ENCODE data around the gene GNAL. TPM values are rescaled to one million over a fixed set of nuclear protein-coding genes. Genes with fewer than 3 reads are reported as not detected.

The GNAL gene
- total and polyA plus RNA-seq, 5 donors, result 3.5 to 9.4 (median 7.8) TPM

DNA sequence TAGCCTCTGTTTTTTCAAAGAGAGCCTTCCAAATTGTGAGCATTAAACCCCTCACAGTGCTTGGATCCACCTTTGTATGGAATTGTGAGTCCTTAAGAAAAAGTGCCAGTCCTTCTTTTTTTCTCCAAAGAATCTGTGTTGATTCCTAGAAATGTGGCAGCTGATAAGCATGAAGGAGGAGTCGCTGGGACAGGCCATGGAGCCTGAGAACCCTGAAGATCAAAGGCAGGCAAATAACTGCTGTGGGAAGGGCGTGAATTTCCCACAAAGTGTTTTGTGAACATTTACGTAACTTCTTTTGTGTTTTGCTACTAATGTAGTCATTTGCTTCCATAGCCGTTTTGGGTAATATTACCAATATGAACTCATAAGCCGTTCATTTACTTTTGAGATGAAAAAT lies 134.5 kb downstream of the GNAL start:
- DNase-seq (no peak), ATAC-seq (no peak)
- intact Hi-C loops (cut with DNase I), result no loop called here
- no peaks in the 10 kb centered on the region for H3K27me3 ChIP-seq (ENCODE audit: control insufficient read depth, insufficient read depth)
- no peak overlapping the region for H3K4me3 ChIP-seq (ENCODE audit: low read length)
- H3K27ac ChIP-seq (ENCODE audit: low read length), result no peak overlapping the region
- WGBS, result 62% methylated on average over 5 of the region's 5 CpGs
- no peaks in the 10 kb centered on the region for H3K4me1 ChIP-seq (ENCODE audit: control insufficient read depth, insufficient read depth, low read length)
- no peaks in the 10 kb centered on the region for H3K9me3 ChIP-seq (ENCODE audit: control insufficient read depth, low read length)

- no peak overlapping the region for H3K27ac ChIP-seq (ENCODE audit: low read length)
- DNase-seq (no peak), ATAC-seq (no peak)
- WGBS, result 84% methylated on average over 12 of the region's 12 CpGs
- H3K4me3 ChIP-seq (ENCODE audit: low read length), result no peak overlapping the region
- H3K4me1 ChIP-seq (ENCODE audit: control insufficient read depth, insufficient read depth, low read length), result no peaks in the 10 kb centered on the region
- H3K27me3 ChIP-seq (ENCODE audit: control insufficient read depth, insufficient read depth), result no peaks in the 10 kb centered on the region
- H3K9me3 ChIP-seq (ENCODE audit: control insufficient read depth, low read length), result no peaks in the 10 kb centered on the region
- intact Hi-C loops (cut with DNase I), result no loop called here
Observed at GRCh38 chr18:11826836-11827235, 137.8 kb downstream of the GNAL start.

GRCh38 chr18:11828786-11829432 lies 139.8 kb downstream of the GNAL start:
- intact Hi-C loops (cut with DNase I), result no loop called here

DNA sequence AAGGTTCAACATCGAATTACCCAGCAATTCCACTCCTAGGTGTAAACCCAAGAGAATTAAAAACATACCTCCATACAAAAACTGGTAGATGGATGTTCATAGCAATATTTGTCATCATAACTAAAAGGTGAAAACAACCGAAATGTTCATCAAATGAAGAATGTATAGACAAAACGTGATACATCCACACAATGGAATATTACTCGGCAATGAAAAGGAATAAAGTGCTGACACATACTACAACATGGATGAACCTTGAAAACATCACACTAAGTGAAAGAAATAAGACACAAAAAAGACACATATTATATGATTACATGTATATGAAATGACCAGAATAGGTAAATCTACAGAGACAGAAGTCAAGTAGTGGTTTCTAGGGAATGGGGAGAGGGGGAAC lies 141.5 kb downstream of the GNAL start:
- H3K27ac ChIP-seq (ENCODE audit: low read length), result no peak overlapping the region
- intact Hi-C loops (cut with DNase I), result no loop called here
- DNase-seq (no peak), ATAC-seq (no peak)
- WGBS, result 92% methylated on average over 4 of the region's 4 CpGs
- no peak overlapping the region for H3K4me3 ChIP-seq (ENCODE audit: low read length)
- no peaks in the 10 kb centered on the region for H3K27me3 ChIP-seq (ENCODE audit: control insufficient read depth, insufficient read depth)
- H3K4me1 ChIP-seq (ENCODE audit: control insufficient read depth, insufficient read depth, low read length), result no peaks in the 10 kb centered on the region
- H3K9me3 ChIP-seq (ENCODE audit: control insufficient read depth, low read length), result no peaks in the 10 kb centered on the region

More at GRCh38 chr18:11828786-11829432, 139.8 kb downstream of the GNAL start:
- no peak for ATAC-seq
- WGBS, result 56% methylated on average over 6 of the region's 6 CpGs
- Histone ChIP-seq H3K27me3 (ENCODE audit: control insufficient read depth, insufficient read depth) (no peaks in the 10 kb centered on the region), H3K4me1 (ENCODE audit: control insufficient read depth, insufficient read depth, low read length) (no peaks in the 10 kb centered on the region), H3K27ac (ENCODE audit: low read length) (no peak overlapping the region), H3K9me3 (ENCODE audit: control insufficient read depth, low read length) (no peaks in the 10 kb centered on the region), H3K4me3 (ENCODE audit: low read length) (no peak overlapping the region)
- DNase-seq, result no peak

- no peaks in the 10 kb centered on the region for H3K4me1 ChIP-seq (ENCODE audit: control insufficient read depth, insufficient read depth, low read length)
- ATAC-seq (no peak), DNase-seq (no peak)
- WGBS, result 78% methylated on average over 3 of the region's 3 CpGs
- H3K27me3 ChIP-seq (ENCODE audit: control insufficient read depth, insufficient read depth), result no peaks in the 10 kb centered on the region
- intact Hi-C loops (cut with DNase I), result no loop called here
- no peaks in the 10 kb centered on the region for H3K9me3 ChIP-seq (ENCODE audit: control insufficient read depth, low read length)
- H3K4me3 ChIP-seq (ENCODE audit: low read length), result no peak overlapping the region
- no peak overlapping the region for H3K27ac ChIP-seq (ENCODE audit: low read length)
Observed at GRCh38 chr18:11831921-11832320, 142.9 kb downstream of the GNAL start.

DNA sequence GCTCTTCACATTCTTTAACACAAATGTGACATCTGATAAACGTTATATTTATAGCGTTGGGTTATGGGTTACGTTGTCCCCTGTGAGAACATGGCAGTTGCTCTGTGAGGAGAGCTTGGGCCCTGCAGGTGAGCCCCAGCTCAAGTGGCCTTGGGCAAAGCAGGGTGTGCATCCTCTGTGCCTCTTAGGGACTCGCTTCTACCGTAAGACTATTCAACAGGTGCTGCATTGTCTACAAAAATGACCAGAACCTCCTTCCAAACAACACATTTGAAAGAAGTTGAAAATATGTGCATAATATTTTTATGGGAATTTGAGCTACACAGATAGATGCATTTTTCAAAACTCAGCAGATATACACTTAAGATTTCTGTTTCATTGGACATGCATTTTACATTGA lies 145.7 kb downstream of the GNAL start:
- no peak for ATAC-seq
- intact Hi-C loops (cut with DNase I), result no loop called here
- Histone ChIP-seq H3K4me3 (ENCODE audit: low read length) (no peak overlapping the region), H3K9me3 (ENCODE audit: control insufficient read depth, low read length) (no peaks in the 10 kb centered on the region), H3K27me3 (ENCODE audit: control insufficient read depth, insufficient read depth) (no peaks in the 10 kb centered on the region), H3K27ac (ENCODE audit: low read length) (no peak overlapping the region), H3K4me1 (ENCODE audit: control insufficient read depth, insufficient read depth, low read length) (no peaks in the 10 kb centered on the region)
- WGBS, result 74% methylated on average over 5 of the region's 5 CpGs
- no peak for DNase-seq

DNA sequence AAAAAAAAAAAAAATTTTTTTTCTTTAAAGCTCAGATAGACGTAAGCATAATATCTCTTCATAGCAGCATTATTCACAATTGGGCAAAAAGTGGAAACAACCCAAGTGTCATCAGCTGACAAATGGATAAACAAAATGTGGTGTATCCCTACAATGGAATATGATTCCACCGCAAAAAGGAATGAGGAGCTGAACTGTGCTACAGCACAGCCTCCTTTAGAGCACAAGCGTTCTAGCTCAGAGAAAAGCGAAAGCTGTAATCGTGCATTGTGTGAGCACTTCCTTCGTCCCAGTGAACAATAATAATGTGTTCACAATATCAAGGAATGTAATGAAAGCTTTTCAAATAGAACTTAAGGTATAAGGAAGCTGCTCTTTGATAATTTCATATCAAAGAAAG lies 150.5 kb downstream of the GNAL start:
- H3K4me1 ChIP-seq (ENCODE audit: control insufficient read depth, insufficient read depth, low read length), result no peaks in the 10 kb centered on the region
- H3K4me3 ChIP-seq (ENCODE audit: low read length), result no peak overlapping the region
- H3K9me3 ChIP-seq (ENCODE audit: control insufficient read depth, low read length), result no peaks in the 10 kb centered on the region
- WGBS, result 70% methylated on average over 6 of the region's 6 CpGs
- H3K27ac ChIP-seq (ENCODE audit: low read length), result no peak overlapping the region
- intact Hi-C loops (cut with DNase I), result no loop called here
- ATAC-seq (no peak), DNase-seq (no peak)
- H3K27me3 ChIP-seq (ENCODE audit: control insufficient read depth, insufficient read depth), result no peaks in the 10 kb centered on the region

- WGBS, result 38% methylated on average over 6 of the region's 6 CpGs
Observed at GRCh38 chr18:11840493-11840892, 151.4 kb downstream of the GNAL start.

DNA sequence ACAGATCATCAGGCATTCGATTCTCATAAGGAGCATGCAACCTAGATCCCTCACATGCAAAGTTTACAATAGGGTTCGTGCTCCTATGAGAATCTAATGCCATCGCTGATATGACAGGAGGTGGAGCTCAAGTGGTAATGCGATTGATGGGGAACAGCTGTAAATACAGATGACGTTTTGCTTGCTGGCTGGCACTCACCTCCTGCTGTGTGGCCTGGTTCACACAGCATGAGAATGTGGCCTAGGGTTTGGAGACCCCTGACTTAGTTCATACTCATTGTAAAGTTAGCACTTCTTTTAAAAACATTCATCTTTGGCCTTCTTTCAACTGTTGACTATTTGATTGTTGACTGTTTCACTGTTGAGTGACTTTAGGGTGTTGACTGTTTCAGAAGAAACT lies 153.5 kb downstream of the GNAL start:
- WGBS, result 73% methylated on average over 5 of the region's 5 CpGs
- ATAC-seq, result no peak
- no peak for DNase-seq
- intact Hi-C loops (cut with DNase I), result no loop called here
- H3K4me3 ChIP-seq (ENCODE audit: low read length), result no peak overlapping the region
- H3K4me1 ChIP-seq (ENCODE audit: control insufficient read depth, insufficient read depth, low read length), result no peaks in the 10 kb centered on the region
- no peaks in the 10 kb centered on the region for H3K27me3 ChIP-seq (ENCODE audit: control insufficient read depth, insufficient read depth)
- no peaks in the 10 kb centered on the region for H3K9me3 ChIP-seq (ENCODE audit: control insufficient read depth, low read length)
- H3K27ac ChIP-seq (ENCODE audit: low read length), result no peak overlapping the region

More at GRCh38 chr18:11840493-11840892, 151.4 kb downstream of the GNAL start:
- Histone ChIP-seq H3K27me3 (ENCODE audit: control insufficient read depth, insufficient read depth) (no peaks in the 10 kb centered on the region), H3K27ac (ENCODE audit: low read length) (no peak overlapping the region), H3K9me3 (ENCODE audit: control insufficient read depth, low read length) (no peaks in the 10 kb centered on the region), H3K4me3 (ENCODE audit: low read length) (no peak overlapping the region), H3K4me1 (ENCODE audit: control insufficient read depth, insufficient read depth, low read length) (no peaks in the 10 kb centered on the region)
- ATAC-seq (no peak), DNase-seq (no peak)
- intact Hi-C loops (cut with DNase I), result no loop called here

DNA sequence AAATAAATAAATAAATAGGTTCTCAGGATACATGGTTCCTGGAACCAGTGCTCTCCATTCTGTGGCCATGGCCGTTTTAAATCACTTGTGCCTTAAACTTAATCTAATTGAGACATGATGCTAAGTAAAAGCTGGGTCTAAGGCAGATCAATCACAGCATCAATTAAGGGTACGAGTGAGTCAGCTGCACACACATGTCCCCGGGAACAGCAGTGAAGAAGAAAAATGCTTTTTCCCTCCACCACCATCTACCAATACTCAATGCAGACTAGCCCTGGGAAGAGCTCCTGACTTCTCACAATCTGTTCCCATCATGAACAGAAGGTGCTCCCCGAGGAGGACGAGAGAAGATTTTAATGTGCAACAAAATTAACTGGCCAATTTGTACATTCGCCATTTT lies 155.4 kb downstream of the GNAL start:
- H3K4me1 ChIP-seq (ENCODE audit: control insufficient read depth, insufficient read depth, low read length), result no peaks in the 10 kb centered on the region
- H3K27ac ChIP-seq (ENCODE audit: low read length), result no peak overlapping the region
- H3K27me3 ChIP-seq (ENCODE audit: control insufficient read depth, insufficient read depth), result no peaks in the 10 kb centered on the region
- intact Hi-C loops (cut with DNase I), result no loop called here
- no peak for ATAC-seq
- no peak for DNase-seq
- H3K9me3 ChIP-seq (ENCODE audit: control insufficient read depth, low read length), result no peaks in the 10 kb centered on the region
- H3K4me3 ChIP-seq (ENCODE audit: low read length), result no peak overlapping the region
- 90% methylated on average over 6 of the region's 6 CpGs for whole genome bisulfite sequencing

GRCh38 chr18:11845654-11846053 lies 156.6 kb downstream of the GNAL start:
- WGBS, result 86% methylated on average over 4 of the region's 4 CpGs
- DNase-seq (no peak), ATAC-seq (no peak)
- no peaks in the 10 kb centered on the region for H3K4me1 ChIP-seq (ENCODE audit: control insufficient read depth, insufficient read depth, low read length)
- H3K4me3 ChIP-seq (ENCODE audit: low read length), result no peak overlapping the region
- intact Hi-C loops (cut with DNase I), result no loop called here
- H3K27me3 ChIP-seq (ENCODE audit: control insufficient read depth, insufficient read depth), result no peaks in the 10 kb centered on the region
- H3K9me3 ChIP-seq (ENCODE audit: control insufficient read depth, low read length), result no peaks in the 10 kb centered on the region
- no peak overlapping the region for H3K27ac ChIP-seq (ENCODE audit: low read length)

GRCh38 chr18:11847811-11848210 lies 158.7 kb downstream of the GNAL start:
- ATAC-seq, result no peak
- DNase-seq, result no peak
- Histone ChIP-seq H3K27ac (ENCODE audit: low read length) (no peak overlapping the region), H3K4me1 (ENCODE audit: control insufficient read depth, insufficient read depth, low read length) (no peaks in the 10 kb centered on the region), H3K9me3 (ENCODE audit: control insufficient read depth, low read length) (no peaks in the 10 kb centered on the region), H3K4me3 (ENCODE audit: low read length) (no peak overlapping the region), H3K27me3 (ENCODE audit: control insufficient read depth, insufficient read depth) (no peaks in the 10 kb centered on the region)
- intact Hi-C loops (cut with DNase I), result no loop called here
- WGBS, result 86% methylated on average over 4 of the region's 4 CpGs

Data from right cardiac atrium (tissue), 5 donors.